Measurements from ENCODE around the gene LYPD8. TPM values are rescaled to one million over a fixed set of nuclear protein-coding genes. Genes with fewer than 3 reads are reported as not detected.

The LYPD8 gene
- total RNA-seq, 2 experiments from 2014 or later: not detected

DNA sequence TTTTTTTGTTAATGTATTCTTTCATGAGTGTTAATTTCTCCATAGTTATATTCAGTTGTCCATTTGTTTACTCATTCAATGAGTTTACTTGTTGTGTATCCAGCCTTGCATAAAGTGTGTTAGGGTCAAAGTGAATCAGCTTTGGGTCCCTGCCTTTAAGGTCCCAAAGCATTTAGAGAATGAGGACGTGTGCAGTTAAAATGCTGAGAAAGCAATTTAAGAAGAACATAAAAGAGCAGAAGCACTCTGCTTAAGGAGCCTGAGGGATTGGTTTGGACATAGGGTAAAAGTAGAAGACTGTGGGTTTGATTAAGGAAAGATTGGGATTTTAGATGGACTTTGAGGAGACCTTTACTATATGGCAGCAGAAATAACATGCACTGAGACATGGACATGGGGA lies 56.5 kb downstream of the LYPD8 start:
- Histone ChIP-seq H3K4me1 (ENCODE audit: insufficient read depth, low read length) (no peaks in the 10 kb centered on the region), H3K9me3 (ENCODE audit: control insufficient read depth in 1 of 2, insufficient read depth in 1 of 2, low read length in 2 of 2) (no peaks in the 10 kb centered on the region), H3K36me3 (ENCODE audit: insufficient read depth, low read length) (no peaks in the 10 kb centered on the region), H3K27me3 (ENCODE audit: control insufficient read depth in 1 of 2, insufficient read depth in 2 of 2, low read length in 2 of 2) (no peaks in the 10 kb centered on the region), H3K27ac (ENCODE audit: low read depth in 1 of 2, low read length in 2 of 2) (no peak overlapping the region), H3K4me3 (ENCODE audit: low read length) (no peak overlapping the region)
- DNase-seq (no peak), ATAC-seq (ENCODE audit: poor library complexity) (no peak)
- Mint-ChIP-seq H3K36me3 (ENCODE audit: low read depth) (no peaks in the 10 kb centered on the region), H3K9me3 (no peaks in the 10 kb centered on the region), H3K4me3 (no peak overlapping the region), H3K27ac (no peak overlapping the region), H3K27me3 (peaks cover 32% of the 10 kb centered on the region), H3K4me1 (ENCODE audit: low read depth) (no peaks in the 10 kb centered on the region)
- CTCF ChIA-PET: no interaction called here
- POLR2A ChIA-PET: no interaction called here
- TF ChIP-seq, protein P1, sequence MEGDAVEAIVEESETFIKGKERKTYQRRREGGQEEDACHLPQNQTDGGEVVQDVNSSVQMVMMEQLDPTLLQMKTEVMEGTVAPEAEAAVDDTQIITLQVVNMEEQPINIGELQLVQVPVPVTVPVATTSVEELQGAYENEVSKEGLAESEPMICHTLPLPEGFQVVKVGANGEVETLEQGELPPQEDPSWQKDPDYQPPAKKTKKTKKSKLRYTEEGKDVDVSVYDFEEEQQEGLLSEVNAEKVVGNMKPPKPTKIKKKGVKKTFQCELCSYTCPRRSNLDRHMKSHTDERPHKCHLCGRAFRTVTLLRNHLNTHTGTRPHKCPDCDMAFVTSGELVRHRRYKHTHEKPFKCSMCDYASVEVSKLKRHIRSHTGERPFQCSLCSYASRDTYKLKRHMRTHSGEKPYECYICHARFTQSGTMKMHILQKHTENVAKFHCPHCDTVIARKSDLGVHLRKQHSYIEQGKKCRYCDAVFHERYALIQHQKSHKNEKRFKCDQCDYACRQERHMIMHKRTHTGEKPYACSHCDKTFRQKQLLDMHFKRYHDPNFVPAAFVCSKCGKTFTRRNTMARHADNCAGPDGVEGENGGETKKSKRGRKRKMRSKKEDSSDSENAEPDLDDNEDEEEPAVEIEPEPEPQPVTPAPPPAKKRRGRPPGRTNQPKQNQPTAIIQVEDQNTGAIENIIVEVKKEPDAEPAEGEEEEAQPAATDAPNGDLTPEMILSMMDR (IDR thresholded peaks at IDR 0.05): no peak
- intact Hi-C loops (cut with DNase I, micrococcal nuclease): no loop called here

- H3K36me3 Mint-ChIP-seq (ENCODE audit: low read depth): no peaks in the 10 kb centered on the region
- intact Hi-C loops (cut with DNase I, micrococcal nuclease): no loop called here
- H3K27ac ChIP-seq (ENCODE audit: low read depth in 1 of 2, low read length in 2 of 2): no peak overlapping the region
- no peak overlapping the region for H3K27ac Mint-ChIP-seq
- DNase-seq (no peak), ATAC-seq (ENCODE audit: poor library complexity) (no peak)
- H3K9me3 Mint-ChIP-seq: no peaks in the 10 kb centered on the region
- no peaks in the 10 kb centered on the region for H3K4me1 Mint-ChIP-seq (ENCODE audit: low read depth)
- TF ChIP-seq, protein P1 (IDR thresholded peaks at IDR 0.05): no peak
- POLR2A ChIA-PET: no interaction called here
- H3K27me3 ChIP-seq (ENCODE audit: control insufficient read depth in 1 of 2, insufficient read depth in 2 of 2, low read length in 2 of 2): no peaks in the 10 kb centered on the region
- no peak overlapping the region for H3K4me3 Mint-ChIP-seq
- no peaks in the 10 kb centered on the region for H3K4me1 ChIP-seq (ENCODE audit: insufficient read depth, low read length)
- no peaks in the 10 kb centered on the region for H3K36me3 ChIP-seq (ENCODE audit: insufficient read depth, low read length)
- no peaks in the 10 kb centered on the region for H3K9me3 ChIP-seq (ENCODE audit: control insufficient read depth in 1 of 2, insufficient read depth in 1 of 2, low read length in 2 of 2)
- peaks cover 32% of the 10 kb centered on the region for H3K27me3 Mint-ChIP-seq
- no peak overlapping the region for H3K4me3 ChIP-seq (ENCODE audit: low read length)
- CTCF ChIA-PET: no interaction called here
Observed at GRCh38 chr1:248697907-248698306, 57.7 kb downstream of the LYPD8 start.

DNA sequence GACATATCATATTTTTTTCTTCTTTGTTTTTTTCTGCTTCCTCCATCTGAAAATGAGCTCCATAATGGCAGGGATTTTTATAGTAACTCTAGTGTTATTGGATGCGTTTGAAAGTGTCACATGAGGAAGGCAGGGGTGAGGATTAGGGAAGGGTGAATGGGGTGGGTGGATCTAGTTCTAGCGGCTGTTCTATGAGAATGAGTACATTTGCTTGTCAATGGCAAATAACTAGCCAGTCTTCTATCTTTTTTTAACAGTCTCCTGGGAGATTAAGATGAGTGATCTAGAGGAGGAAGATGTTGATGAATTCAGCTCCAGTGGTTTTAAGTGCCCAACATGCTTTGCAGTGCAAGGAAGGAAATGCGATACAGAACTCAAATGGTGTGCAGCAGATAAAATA lies 58.8 kb downstream of the LYPD8 start:
- Histone ChIP-seq H3K36me3 (ENCODE audit: insufficient read depth, low read length) (no peaks in the 10 kb centered on the region), H3K9me3 (ENCODE audit: control insufficient read depth in 1 of 2, insufficient read depth in 1 of 2, low read length in 2 of 2) (peaks cover 0 to 5% of the 10 kb centered on the region in 2 experiments), H3K4me3 (ENCODE audit: low read length) (no peak overlapping the region), H3K4me1 (ENCODE audit: insufficient read depth, low read length) (no peaks in the 10 kb centered on the region), H3K27ac (ENCODE audit: low read depth in 1 of 2, low read length in 2 of 2) (no peak overlapping the region), H3K27me3 (ENCODE audit: control insufficient read depth in 1 of 2, insufficient read depth in 2 of 2, low read length in 2 of 2) (no peaks in the 10 kb centered on the region)
- TF ChIP-seq, protein P1 (IDR thresholded peaks at IDR 0.05): no peak
- no peak for DNase-seq
- Mint-ChIP-seq H3K27me3 (peaks cover 34% of the 10 kb centered on the region), H3K4me1 (ENCODE audit: low read depth) (no peaks in the 10 kb centered on the region), H3K27ac (no peak overlapping the region), H3K4me3 (no peak overlapping the region), H3K9me3 (no peaks in the 10 kb centered on the region), H3K36me3 (ENCODE audit: low read depth) (no peaks in the 10 kb centered on the region)
- ChIA-PET POLR2A (no interaction called here), CTCF (no interaction called here)
- no peak for ATAC-seq (ENCODE audit: poor library complexity)
- intact Hi-C loops (cut with DNase I, micrococcal nuclease): no loop called here
